Activated naive CD8-positive, alpha-beta T cell (primary cell): ENCODE results near the gene NTNG1.
"Not testable (repeated sequence)": the region's sequence is repeated elsewhere in the genome, so short reads cannot be mapped to it uniquely, and the experiment has no call there.

Source experiments
- H3K27ac Mint-ChIP-seq: one replicate; pipeline ENCODE4 v1.8.0; 2021; ENCODE audit warnings: mixed read lengths
- H3K27me3 Mint-ChIP-seq: one replicate; pipeline ENCODE4 v1.8.0; 2021; ENCODE audit warnings: mixed read lengths
- H3K36me3 Mint-ChIP-seq: one replicate; pipeline ENCODE4 v1.8.0; 2021; ENCODE audit warnings: mixed read lengths
- H3K4me1 Mint-ChIP-seq: one replicate; pipeline ENCODE4 v1.8.0; 2021; ENCODE audit warnings: low read depth, mixed read lengths
- H3K4me3 Mint-ChIP-seq: one replicate; pipeline ENCODE4 v1.8.0; 2021; ENCODE audit warnings: mild to moderate bottlenecking, mixed read lengths
- H3K9me3 Mint-ChIP-seq: one replicate; pipeline ENCODE4 v1.8.0; 2021; ENCODE audit warnings: low read depth, mixed read lengths

NTNG1 gene

DNA sequence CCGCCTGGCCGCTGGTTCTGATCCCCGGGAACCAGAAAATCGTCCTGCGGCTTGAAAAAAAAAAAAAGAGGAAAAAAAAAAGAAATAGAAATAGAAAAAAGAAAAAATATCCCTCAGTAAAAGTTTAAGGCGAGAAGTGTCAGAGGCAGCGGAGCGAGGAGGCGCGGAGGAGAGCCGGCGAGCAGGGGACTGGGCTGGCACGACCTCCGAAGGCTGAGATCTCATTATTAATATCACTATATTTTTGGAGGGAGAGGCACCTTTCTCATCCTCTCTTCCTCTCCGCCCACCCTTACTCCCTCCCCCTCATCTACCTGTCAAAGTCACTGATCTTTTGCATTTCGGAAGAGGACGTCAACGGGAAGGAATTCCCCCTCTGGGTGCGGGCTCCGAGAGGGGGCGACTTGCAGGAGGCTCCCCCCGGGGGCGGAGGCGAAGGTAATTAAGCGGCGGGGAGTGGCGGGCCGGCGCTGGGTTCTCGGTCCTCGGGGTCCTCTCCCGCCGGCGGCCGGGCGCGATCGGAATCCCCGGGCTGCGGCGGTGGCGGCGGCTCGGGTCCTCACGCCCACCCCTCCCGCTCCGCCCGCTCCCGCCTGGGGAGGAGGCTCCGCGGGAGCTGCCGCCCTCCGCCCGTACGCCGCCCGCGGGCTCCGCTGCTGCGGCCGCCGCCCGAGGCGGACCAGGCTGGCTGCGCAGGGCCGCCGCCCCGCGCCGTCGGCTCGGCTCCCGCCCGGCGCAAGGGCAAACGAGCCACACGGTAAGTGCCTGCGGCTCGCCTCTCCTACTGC lies at the start of gene NTNG1:
TSS of gene NTNG1 (plus strand) at position 337 of the 788 bp plus-strand sequence.
- peaks cover 37% of the 10 kb centered on the region for H3K27me3 Mint-ChIP-seq
- H3K27ac Mint-ChIP-seq, result no peak within 1 kb of the TSS
- H3K9me3 Mint-ChIP-seq, result no peaks in the 10 kb centered on the region
- peaks cover 26% of the 10 kb centered on the region for H3K4me1 Mint-ChIP-seq
- no peaks in the 10 kb centered on the region for H3K36me3 Mint-ChIP-seq
- H3K4me3 Mint-ChIP-seq, result peak within 1 kb of the TSS; percentile 90

DNA sequence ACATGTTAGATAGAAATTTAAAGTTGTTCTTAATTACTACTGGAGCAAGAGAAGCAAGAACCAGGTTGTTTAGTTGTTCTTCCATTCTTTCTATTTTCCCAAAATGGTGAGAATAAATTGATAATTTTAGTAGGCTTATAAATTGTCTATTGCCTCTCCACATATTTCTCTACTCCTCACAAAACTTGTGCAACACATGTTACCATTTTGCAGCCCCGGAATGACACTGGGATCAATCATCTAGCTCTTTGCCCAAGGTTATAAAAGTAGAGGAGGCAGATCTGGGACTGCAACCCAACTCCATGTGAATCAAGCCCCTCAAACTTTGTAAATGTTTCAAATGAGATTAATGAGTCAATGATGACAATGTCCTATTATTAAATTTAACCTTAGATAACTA lies 49.4 kb upstream of the NTNG1 start:
- H3K4me1 Mint-ChIP-seq, result no peaks in the 10 kb centered on the region
- peaks cover 4% of the 10 kb centered on the region for H3K36me3 Mint-ChIP-seq
- no peaks in the 10 kb centered on the region for H3K9me3 Mint-ChIP-seq
- H3K4me3 Mint-ChIP-seq, result no peak overlapping the region
- H3K27ac Mint-ChIP-seq, result no peak overlapping the region
- H3K27me3 Mint-ChIP-seq, result peaks cover 8% of the 10 kb centered on the region

DNA sequence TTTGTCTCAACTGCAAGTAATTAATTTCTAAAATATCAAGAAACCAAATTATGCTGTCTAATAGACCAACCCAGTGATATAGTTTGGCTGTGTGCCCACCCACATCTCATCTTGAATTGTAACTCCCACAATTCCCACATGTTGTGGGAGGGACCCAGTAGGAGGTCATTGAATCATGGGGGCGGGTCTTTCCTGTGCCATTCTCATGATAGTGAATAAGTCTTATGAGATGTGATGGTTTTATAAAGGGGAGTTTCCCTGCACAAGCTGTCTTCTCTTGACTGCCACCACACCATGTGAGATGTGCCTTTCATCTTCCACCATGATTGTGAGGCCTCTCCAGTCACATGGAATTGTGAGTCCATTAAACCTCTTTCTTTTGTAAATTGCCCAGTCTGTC lies 47.4 kb upstream of the NTNG1 start:
- H3K9me3 Mint-ChIP-seq, H3K4me1 Mint-ChIP-seq, H3K27ac Mint-ChIP-seq, H3K36me3 Mint-ChIP-seq, H3K27me3 Mint-ChIP-seq, H3K4me3 Mint-ChIP-seq: not testable (repeated sequence)

DNA sequence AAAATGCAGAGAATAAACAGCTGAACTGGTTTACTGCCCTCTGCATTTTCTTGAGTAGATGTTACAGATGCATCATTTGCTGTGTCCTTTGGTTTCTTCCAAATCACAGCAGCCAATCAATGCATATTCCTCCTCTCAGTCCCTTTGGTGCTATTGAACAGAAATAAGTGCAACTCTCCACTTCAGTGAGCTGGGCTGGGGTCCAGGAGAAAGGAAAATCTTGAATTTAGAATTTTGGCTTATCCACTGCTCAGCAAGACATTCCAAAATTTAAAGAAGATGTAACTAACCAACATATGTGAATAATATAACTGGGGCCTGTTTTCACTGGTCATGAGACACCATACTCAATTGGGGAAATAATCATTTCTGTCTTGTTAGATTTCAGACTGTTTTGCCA lies 45.2 kb upstream of the NTNG1 start:
- H3K4me3 Mint-ChIP-seq, result no peak overlapping the region
- H3K27me3 Mint-ChIP-seq, result peaks cover 11% of the 10 kb centered on the region
- no peaks in the 10 kb centered on the region for H3K4me1 Mint-ChIP-seq
- H3K27ac Mint-ChIP-seq, result no peak overlapping the region
- no peaks in the 10 kb centered on the region for H3K9me3 Mint-ChIP-seq
- peaks cover 7% of the 10 kb centered on the region for H3K36me3 Mint-ChIP-seq

DNA sequence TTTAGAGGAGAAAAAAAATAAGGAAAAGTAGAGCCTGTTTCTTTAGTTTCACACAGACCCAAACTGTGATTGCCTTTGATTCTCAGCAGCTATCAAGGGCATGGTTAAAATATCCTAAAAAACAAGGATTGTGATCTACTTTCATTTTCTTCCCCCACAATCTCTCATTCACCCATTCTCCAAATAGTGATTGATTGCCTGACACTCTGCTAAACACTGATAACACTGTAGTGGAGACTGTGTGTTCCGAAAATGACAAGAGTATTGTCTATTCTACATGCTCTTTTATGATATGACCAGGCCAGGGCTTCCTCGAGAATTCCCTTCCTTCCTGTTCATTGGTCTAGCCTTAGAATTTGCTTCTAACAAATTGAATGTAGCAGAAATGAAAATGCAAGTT lies 44.1 kb upstream of the NTNG1 start:
- Mint-ChIP-seq H3K27me3 (peaks cover 8% of the 10 kb centered on the region), H3K4me3 (no peak overlapping the region), H3K9me3 (no peaks in the 10 kb centered on the region), H3K27ac (no peak overlapping the region), H3K4me1 (no peaks in the 10 kb centered on the region), H3K36me3 (peaks cover 7% of the 10 kb centered on the region)

- Mint-ChIP-seq H3K4me1 (no peaks in the 10 kb centered on the region), H3K36me3 (peaks cover 7% of the 10 kb centered on the region), H3K27me3 (peaks cover 8% of the 10 kb centered on the region), H3K27ac (no peak overlapping the region), H3K4me3 (no peak overlapping the region), H3K9me3 (no peaks in the 10 kb centered on the region)
These were observed 41.9 kb upstream of the NTNG1 start for GRCh38 chr1:107098961-107099360.

DNA sequence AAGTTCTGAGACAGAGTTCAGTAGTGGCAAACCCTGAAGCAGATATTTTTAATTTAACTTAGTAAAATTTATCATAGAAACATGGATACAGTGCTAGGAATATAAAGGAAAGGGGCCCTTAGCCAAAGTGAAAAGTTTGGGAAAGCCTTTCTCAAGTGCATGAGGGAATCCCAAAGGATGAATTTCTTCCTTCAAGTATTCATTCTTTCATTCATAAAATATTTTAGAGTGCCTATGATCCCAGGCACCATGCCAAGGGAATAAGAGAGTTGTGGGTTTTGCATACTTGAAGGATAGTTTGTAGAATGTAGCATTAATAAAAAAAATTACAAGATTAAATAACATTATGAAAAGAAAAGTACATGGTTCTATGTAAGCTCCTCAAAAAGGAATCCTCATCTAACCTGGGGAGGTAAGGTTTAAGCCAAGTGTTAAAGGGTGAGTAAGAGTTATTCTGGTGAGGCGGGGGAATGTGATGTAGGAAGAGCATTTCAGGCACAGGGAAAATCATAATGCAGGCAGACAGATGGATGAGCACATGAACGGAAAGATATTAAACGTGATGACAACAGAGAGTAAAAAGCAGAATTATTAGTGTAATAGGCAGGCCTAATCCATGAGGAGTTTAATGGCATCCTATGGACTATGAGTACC lies 40.4 kb upstream of the NTNG1 start:
- peaks cover 5% of the 10 kb centered on the region for H3K36me3 Mint-ChIP-seq
- no peak overlapping the region for H3K4me3 Mint-ChIP-seq

GRCh38 chr1:107105914-107106313 lies 34.9 kb upstream of the NTNG1 start:
- Mint-ChIP-seq H3K9me3 (no peaks in the 10 kb centered on the region), H3K36me3 (no peaks in the 10 kb centered on the region), H3K4me1 (no peaks in the 10 kb centered on the region), H3K4me3 (no peak overlapping the region), H3K27ac (no peak overlapping the region), H3K27me3 (no peaks in the 10 kb centered on the region)

More for the DNA sequence above, 40.4 kb upstream of the NTNG1 start:
- H3K27ac Mint-ChIP-seq, result no peak overlapping the region
- peaks cover 6% of the 10 kb centered on the region for H3K27me3 Mint-ChIP-seq
- H3K9me3 Mint-ChIP-seq, result no peaks in the 10 kb centered on the region
- no peaks in the 10 kb centered on the region for H3K4me1 Mint-ChIP-seq

- Mint-ChIP-seq H3K36me3 (no peaks in the 10 kb centered on the region), H3K27ac (no peak overlapping the region), H3K9me3 (no peaks in the 10 kb centered on the region), H3K4me3 (no peak overlapping the region), H3K27me3 (peaks cover under 1% of the 10 kb centered on the region), H3K4me1 (no peaks in the 10 kb centered on the region)
These were observed 30.5 kb upstream of the NTNG1 start for GRCh38 chr1:107110326-107110725.

DNA sequence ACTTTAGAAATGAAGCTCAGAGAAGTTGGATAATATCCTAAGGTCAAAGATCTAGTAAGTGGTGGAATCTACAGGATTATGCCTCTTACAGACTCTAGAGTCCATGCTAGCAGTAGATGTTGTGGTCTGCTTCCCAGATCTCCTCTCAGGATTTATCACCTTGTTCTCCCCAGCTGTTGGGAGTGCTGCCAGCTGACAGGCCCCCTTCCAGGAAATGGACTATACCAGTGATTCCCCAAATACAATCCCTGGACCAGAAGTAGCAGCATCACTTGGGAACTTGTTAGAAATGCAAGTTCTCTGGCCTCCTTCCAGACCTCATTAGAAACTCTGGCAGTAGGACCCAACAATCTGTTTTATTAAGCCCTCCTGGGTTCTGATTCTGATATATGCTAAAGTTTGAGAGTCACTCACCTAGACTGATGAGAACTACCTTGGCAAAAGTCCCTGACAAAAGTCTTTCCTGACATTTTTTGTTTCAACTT lies 24.5 kb upstream of the NTNG1 start:
- H3K4me1 Mint-ChIP-seq, result no peaks in the 10 kb centered on the region
- H3K36me3 Mint-ChIP-seq, result no peaks in the 10 kb centered on the region
- no peaks in the 10 kb centered on the region for H3K9me3 Mint-ChIP-seq
- H3K4me3 Mint-ChIP-seq, result no peak overlapping the region
- H3K27me3 Mint-ChIP-seq, result peaks cover 12% of the 10 kb centered on the region
- no peak overlapping the region for H3K27ac Mint-ChIP-seq

DNA sequence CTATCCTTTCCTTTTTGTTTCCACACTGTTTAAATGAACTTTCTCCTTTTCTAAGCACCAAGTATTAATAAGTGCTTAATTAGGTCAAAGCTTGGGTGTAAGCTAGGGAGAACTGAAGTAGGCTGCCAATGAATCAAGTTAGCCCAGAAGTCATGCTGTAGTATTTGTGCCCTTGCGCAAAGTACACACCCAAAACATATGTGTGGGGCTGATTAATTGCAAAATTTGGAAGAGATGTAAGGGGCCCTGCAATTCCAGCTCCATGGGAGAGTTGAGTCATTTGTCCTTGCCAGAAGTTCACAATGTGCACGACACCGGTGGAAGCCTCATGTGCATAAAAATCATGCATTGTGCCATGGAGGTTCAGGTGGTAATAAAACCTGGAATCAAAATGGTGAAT lies 18.6 kb upstream of the NTNG1 start:
- peaks cover 6% of the 10 kb centered on the region for H3K27me3 Mint-ChIP-seq
- H3K9me3 Mint-ChIP-seq, result no peaks in the 10 kb centered on the region
- no peak overlapping the region for H3K27ac Mint-ChIP-seq
- H3K4me3 Mint-ChIP-seq, result no peak overlapping the region
- H3K36me3 Mint-ChIP-seq, result no peaks in the 10 kb centered on the region
- no peaks in the 10 kb centered on the region for H3K4me1 Mint-ChIP-seq

GRCh38 chr1:107123741-107124140 lies 17.1 kb upstream of the NTNG1 start:
- Mint-ChIP-seq H3K4me1 (no peaks in the 10 kb centered on the region), H3K27me3 (peaks cover 9% of the 10 kb centered on the region), H3K27ac (no peak overlapping the region), H3K9me3 (no peaks in the 10 kb centered on the region), H3K36me3 (no peaks in the 10 kb centered on the region), H3K4me3 (no peak overlapping the region)

DNA sequence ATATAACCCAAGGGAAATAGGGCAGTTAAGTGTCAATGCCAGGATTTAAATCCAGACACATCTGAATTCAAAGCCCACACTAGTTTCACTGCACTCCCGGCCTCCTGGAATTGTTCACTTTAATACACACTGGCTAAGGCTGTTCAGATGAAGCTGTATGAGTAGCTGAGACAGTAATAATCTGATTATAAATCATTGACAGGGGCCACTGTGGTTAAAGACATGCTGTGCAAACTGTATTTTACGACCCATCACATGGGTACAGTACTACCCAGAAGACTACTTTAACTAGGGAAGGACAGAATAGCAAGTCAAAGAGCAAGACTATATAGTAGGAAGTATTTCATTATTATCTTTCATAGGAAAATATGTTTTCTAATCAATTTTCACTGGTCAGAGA lies 16.1 kb upstream of the NTNG1 start:
- Mint-ChIP-seq H3K4me3 (no peak overlapping the region), H3K27ac (no peak overlapping the region), H3K36me3 (no peaks in the 10 kb centered on the region), H3K9me3 (no peaks in the 10 kb centered on the region), H3K27me3 (peaks cover 9% of the 10 kb centered on the region), H3K4me1 (no peaks in the 10 kb centered on the region)

- no peak overlapping the region for H3K27ac Mint-ChIP-seq
- no peaks in the 10 kb centered on the region for H3K36me3 Mint-ChIP-seq
- peaks cover 15% of the 10 kb centered on the region for H3K27me3 Mint-ChIP-seq
- H3K9me3 Mint-ChIP-seq, result no peaks in the 10 kb centered on the region
- H3K4me3 Mint-ChIP-seq, result no peak overlapping the region
- H3K4me1 Mint-ChIP-seq, result no peaks in the 10 kb centered on the region
These were observed 8.6 kb upstream of the NTNG1 start for GRCh38 chr1:107132195-107132594.

DNA sequence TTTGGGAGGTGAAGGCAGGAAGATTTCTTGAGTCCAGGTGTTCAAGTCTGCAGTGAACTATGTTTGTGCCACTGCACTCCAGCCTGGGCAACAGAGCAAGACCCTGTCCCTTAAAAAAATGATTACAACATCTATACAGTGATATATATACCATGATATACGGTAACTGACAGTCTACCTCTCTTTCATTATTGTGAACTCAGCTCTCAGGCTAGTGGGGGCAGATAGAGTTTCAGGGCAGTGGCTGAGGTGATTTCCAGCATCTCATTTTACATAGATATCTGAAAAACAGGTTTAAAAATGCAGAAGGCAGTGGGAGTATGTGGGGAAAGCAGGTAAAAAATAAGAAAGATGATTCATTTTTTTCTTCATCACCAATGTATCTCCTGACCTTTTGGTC lies 8.1 kb upstream of the NTNG1 start:
- Mint-ChIP-seq H3K4me1 (no peaks in the 10 kb centered on the region), H3K27ac (no peak overlapping the region), H3K4me3 (no peak overlapping the region), H3K9me3 (no peaks in the 10 kb centered on the region), H3K36me3 (no peaks in the 10 kb centered on the region), H3K27me3 (peaks cover 12% of the 10 kb centered on the region)

DNA sequence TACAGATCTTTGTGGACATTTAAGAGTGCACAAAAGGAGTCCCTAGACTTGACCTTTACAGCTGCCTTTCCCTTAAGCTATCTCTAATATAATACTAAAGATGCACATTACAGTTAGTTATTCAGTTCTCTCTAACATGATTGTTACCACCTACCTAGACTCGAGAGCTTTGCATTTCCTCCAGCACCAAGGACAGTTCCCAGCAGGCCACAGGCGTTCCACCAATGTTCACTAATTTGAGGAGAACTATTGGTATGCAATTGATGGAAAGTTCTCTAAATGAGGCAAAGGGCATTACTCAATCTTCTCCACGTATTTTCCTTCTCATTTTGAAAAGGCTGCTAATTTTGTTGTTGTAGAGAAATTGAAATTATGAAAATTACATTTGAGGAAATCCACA lies 5.4 kb upstream of the NTNG1 start:
- Mint-ChIP-seq H3K36me3 (no peaks in the 10 kb centered on the region), H3K9me3 (no peaks in the 10 kb centered on the region), H3K4me3 (no peak overlapping the region), H3K27me3 (peaks cover 19% of the 10 kb centered on the region), H3K27ac (no peak overlapping the region), H3K4me1 (peaks cover 14% of the 10 kb centered on the region)
